Glutamatergic neuron (in vitro differentiated cells): ENCODE data around the gene CRYZL1. TPM values are rescaled to one million over a fixed set of nuclear protein-coding genes. Genes with fewer than 3 reads are reported as not detected.

Experiments
- DNase-seq: peaks from one replicate; pipeline ENCODE4 v3.0.0; 2022
- H3K27ac Mint-ChIP-seq: one replicate; pipeline ENCODE4 v1.8.0; 2020; ENCODE audit warnings: mild to moderate bottlenecking, mixed read lengths, inconsistent platforms; ENCODE audit not compliant: unreplicated experiment
- H3K27me3 Mint-ChIP-seq: one replicate; pipeline ENCODE4 v1.8.0; 2020; ENCODE audit warnings: mild to moderate bottlenecking, moderate library complexity, mixed read lengths, inconsistent platforms; ENCODE audit not compliant: unreplicated experiment
- H3K36me3 Mint-ChIP-seq: one replicate; pipeline ENCODE4 v1.8.0; 2020; ENCODE audit warnings: mild to moderate bottlenecking, mixed read lengths, inconsistent platforms; ENCODE audit not compliant: unreplicated experiment
- H3K4me1 Mint-ChIP-seq: one replicate; pipeline ENCODE4 v1.8.0; 2020; ENCODE audit warnings: mild to moderate bottlenecking, low read depth, mixed read lengths, inconsistent platforms; ENCODE audit not compliant: unreplicated experiment
- H3K4me3 Mint-ChIP-seq: one replicate; pipeline ENCODE4 v1.8.0; 2020; ENCODE audit warnings: mild to moderate bottlenecking, mixed read lengths, inconsistent platforms; ENCODE audit not compliant: unreplicated experiment
- H3K9me3 Mint-ChIP-seq: one replicate; pipeline ENCODE4 v1.8.0; 2020; ENCODE audit warnings: mild to moderate bottlenecking, moderate library complexity, mixed read lengths, inconsistent platforms; ENCODE audit not compliant: unreplicated experiment
- total RNA-seq: library from RNA; stranded (reverse); fragmentation: NEBNext Ultra II Directional; extraction: Animal tissue kit (Norgen Biotek cat#: 25700); gene quantifications from one replicate; pipeline ENCODE4 v1.2.1, GENCODE V29; 2021; ENCODE audit not compliant: unreplicated experiment
- TF ChIP-seq, protein P1 (sequence below): fragments of 200-600 bp; sonication (generic); IDR thresholded peaks from one replicate; pipeline ENCODE4 v1.5.0; 2021; ENCODE audit not compliant: partially characterized antibody, unreplicated experiment

The CRYZL1 gene
- total RNA-seq, 1 donor from 2014 or later, result 50.3 TPM

DNA sequence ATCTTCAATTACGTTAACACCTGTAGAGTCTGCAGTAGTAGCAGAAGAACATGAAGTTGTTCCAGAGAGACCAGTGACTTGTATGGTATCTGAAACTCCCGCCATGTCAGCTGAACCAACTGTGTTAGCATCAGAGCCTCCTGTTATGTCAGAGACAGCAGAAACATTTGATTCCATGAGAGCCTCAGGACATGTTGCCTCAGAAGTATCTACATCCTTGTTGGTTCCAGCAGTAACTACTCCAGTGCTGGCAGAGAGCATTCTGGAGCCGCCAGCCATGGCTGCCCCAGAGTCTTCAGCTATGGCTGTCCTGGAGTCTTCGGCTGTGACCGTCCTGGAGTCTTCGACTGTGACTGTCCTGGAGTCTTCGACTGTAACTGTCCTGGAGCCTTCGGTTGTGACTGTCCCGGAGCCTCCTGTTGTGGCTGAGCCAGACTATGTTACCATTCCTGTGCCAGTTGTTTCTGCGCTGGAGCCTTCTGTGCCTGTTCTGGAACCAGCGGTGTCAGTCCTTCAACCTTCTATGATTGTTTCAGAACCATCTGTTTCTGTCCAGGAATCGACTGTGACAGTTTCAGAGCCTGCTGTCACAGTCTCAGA lies 88.4 kb downstream of the CRYZL1 start:
- TF ChIP-seq, protein P1, sequence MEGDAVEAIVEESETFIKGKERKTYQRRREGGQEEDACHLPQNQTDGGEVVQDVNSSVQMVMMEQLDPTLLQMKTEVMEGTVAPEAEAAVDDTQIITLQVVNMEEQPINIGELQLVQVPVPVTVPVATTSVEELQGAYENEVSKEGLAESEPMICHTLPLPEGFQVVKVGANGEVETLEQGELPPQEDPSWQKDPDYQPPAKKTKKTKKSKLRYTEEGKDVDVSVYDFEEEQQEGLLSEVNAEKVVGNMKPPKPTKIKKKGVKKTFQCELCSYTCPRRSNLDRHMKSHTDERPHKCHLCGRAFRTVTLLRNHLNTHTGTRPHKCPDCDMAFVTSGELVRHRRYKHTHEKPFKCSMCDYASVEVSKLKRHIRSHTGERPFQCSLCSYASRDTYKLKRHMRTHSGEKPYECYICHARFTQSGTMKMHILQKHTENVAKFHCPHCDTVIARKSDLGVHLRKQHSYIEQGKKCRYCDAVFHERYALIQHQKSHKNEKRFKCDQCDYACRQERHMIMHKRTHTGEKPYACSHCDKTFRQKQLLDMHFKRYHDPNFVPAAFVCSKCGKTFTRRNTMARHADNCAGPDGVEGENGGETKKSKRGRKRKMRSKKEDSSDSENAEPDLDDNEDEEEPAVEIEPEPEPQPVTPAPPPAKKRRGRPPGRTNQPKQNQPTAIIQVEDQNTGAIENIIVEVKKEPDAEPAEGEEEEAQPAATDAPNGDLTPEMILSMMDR, result no peak
- Mint-ChIP-seq H3K27ac (no peak overlapping the region), H3K4me1 (no peaks in the 10 kb centered on the region), H3K9me3 (no peaks in the 10 kb centered on the region), H3K4me3 (no peak overlapping the region), H3K36me3 (peaks cover 13% of the 10 kb centered on the region), H3K27me3 (peaks cover 6% of the 10 kb centered on the region)
- no peak for DNase-seq

DNA sequence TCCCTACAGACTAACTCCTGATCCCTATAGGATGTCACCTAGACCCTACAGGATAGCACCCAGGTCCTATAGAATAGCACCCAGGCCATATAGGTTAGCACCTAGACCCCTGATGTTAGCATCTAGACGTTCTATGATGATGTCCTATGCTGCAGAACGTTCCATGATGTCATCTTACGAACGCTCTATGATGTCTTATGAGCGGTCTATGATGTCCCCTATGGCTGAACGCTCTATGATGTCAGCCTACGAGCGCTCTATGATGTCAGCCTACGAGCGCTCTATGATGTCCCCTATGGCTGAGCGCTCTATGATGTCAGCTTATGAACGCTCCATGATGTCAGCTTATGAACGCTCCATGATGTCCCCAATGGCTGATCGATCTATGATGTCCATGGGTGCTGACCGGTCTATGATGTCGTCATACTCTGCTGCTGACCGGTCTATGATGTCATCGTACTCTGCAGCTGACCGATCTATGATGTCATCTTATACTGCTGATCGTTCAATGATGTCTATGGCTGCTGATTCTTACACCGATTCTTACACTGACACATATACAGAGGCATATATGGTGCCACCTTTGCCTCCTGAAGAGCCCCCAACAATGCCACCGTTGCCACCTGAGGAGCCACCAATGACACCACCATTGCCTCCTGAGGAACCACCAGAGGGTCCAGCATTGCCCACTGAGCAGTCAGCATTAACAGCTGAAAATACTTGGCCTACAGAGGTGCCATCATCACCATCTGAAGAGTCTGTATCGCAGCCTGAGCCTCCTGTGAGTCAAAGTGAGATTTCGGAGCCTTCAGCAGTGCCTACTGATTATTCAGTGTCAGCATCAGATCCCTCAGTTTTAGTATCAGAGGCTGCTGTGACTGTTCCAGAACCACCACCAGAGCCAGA lies 89.2 kb downstream of the CRYZL1 start:
- Mint-ChIP-seq H3K27me3 (peaks cover 6% of the 10 kb centered on the region), H3K36me3 (peaks cover 13% of the 10 kb centered on the region), H3K27ac (no peak overlapping the region), H3K4me3 (no peak overlapping the region), H3K9me3 (no peaks in the 10 kb centered on the region), H3K4me1 (no peaks in the 10 kb centered on the region)
- DNase-seq, result no peak
- TF ChIP-seq, protein P1, result no peak

DNA sequence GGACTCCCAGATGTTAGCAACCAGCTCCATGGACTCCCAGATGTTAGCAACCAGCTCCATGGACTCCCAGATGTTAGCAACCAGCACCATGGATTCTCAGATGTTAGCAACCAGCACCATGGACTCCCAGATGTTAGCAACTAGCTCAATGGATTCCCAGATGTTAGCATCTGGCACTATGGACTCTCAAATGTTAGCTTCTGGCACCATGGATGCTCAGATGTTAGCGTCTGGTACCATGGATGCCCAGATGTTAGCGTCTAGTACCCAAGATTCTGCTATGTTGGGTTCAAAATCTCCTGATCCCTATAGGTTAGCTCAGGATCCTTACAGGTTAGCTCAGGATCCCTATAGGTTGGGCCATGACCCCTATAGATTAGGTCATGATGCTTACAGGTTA lies 89.9 kb downstream of the CRYZL1 start:
- H3K9me3 Mint-ChIP-seq, result no peaks in the 10 kb centered on the region
- TF ChIP-seq, protein P1, result no peak
- DNase-seq, result no peak
- H3K27ac Mint-ChIP-seq, result no peak overlapping the region
- H3K4me1 Mint-ChIP-seq, result no peaks in the 10 kb centered on the region
- peaks cover 6% of the 10 kb centered on the region for H3K27me3 Mint-ChIP-seq
- no peak overlapping the region for H3K4me3 Mint-ChIP-seq
- H3K36me3 Mint-ChIP-seq, result peaks cover 13% of the 10 kb centered on the region

DNA sequence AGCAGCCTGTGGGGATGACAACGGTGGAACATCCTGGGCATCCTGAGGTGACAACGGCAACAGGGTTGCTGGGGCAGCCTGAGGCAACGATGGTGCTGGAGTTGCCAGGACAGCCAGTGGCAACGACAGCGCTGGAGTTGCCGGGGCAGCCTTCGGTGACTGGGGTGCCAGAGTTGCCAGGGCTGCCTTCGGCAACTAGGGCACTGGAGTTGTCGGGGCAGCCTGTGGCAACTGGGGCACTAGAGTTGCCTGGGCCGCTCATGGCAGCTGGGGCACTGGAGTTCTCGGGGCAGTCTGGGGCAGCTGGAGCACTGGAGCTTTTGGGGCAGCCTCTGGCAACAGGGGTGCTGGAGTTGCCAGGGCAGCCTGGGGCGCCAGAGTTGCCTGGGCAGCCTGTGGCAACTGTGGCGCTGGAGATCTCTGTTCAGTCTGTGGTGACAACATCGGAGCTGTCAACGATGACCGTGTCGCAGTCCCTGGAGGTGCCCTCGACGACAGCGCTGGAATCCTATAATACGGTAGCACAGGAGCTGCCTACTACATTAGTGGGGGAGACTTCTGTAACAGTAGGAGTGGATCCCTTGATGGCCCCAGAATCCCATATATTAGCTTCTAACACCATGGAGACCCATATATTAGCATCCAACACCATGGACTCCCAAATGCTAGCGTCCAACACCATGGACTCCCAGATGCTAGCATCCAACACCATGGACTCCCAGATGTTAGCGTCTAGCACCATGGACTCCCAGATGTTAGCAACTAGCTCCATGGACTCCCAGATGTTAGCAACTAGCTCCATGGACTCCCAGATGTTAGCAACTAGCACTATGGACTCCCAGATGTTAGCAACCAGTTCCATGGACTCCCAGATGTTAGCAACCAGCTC lies 90.5 kb downstream of the CRYZL1 start:
- Mint-ChIP-seq H3K4me3 (no peak overlapping the region), H3K36me3 (peaks cover 13% of the 10 kb centered on the region), H3K27ac (no peak overlapping the region), H3K9me3 (no peaks in the 10 kb centered on the region), H3K4me1 (no peaks in the 10 kb centered on the region), H3K27me3 (peaks cover 6% of the 10 kb centered on the region)
- DNase-seq, result no peak
- TF ChIP-seq, protein P1, result no peak
